PC-3 (cell line): Measurements from ENCODE around the gene CCR7. TPM values are rescaled to one million over a fixed set of nuclear protein-coding genes. Genes with fewer than 3 reads are reported as not detected.

ENCODE experiments used
- ATAC-seq: fragments of 200-7000 bp; cut with Tn5 transposase; 2 replicates; pipeline ENCODE4 v1.9.1; 2020; ENCODE audit warnings: mild to moderate bottlenecking, moderate library complexity
- BruUV-seq: library from RNA; stranded (reverse); fragments of 400-500 nt; replicated peaks from 2 replicates; lab custom pipeline; 2021; lab: Mats Ljungman, UMichigan
- CTCF ChIA-PET: fragments of 300-600 bp; sonication (Branson Sonifier 250); formaldehyde crosslinking; loops from one replicate; lab custom pipeline; 2022; ENCODE audit warnings: antibody characterized with exemption; lab: Charles Lee
- POLR2A ChIA-PET: fragments of 300-600 bp; sonication (Branson Sonifier 250); formaldehyde crosslinking; loops from one replicate; lab custom pipeline; 2022; ENCODE audit warnings: antibody characterized with exemption; ENCODE audit not compliant: unreplicated experiment; lab: Charles Lee
- DNase-seq: peaks from one replicate; pipeline ENCODE4 v3.0.0-alpha.2; 2015
- H2AFZ ChIP-seq: fragments of 300-600 bp; sonication (generic); 2 replicates; pipeline ENCODE4 v1.6.0; 2016; ENCODE audit warnings: antibody characterized with exemption, low read length
- H3F3A ChIP-seq: fragments of 300-600 bp; sonication (generic); one replicate; pipeline ENCODE4 v1.6.0; 2017; ENCODE audit warnings: antibody characterized with exemption, low read length, control low read depth, mild to moderate bottlenecking; ENCODE audit not compliant: unreplicated experiment
- H3K27ac ChIP-seq: fragments of 300-600 bp; sonication (generic); 2 replicates; pipeline ENCODE4 v1.5.1; 2016; ENCODE audit warnings: mild to moderate bottlenecking, low read length
- H3K27me3 ChIP-seq: fragments of 300-600 bp; sonication (generic); 2 replicates; pipeline ENCODE4 v1.6.1; 2016; ENCODE audit warnings: low read length, mixed read lengths
- H3K36me3 ChIP-seq: fragments of 300-600 bp; sonication (generic); 2 replicates; pipeline ENCODE4 v1.6.1; 2016; ENCODE audit warnings: low read depth, mixed run types, low read length, mixed read lengths
- H3K4me1 ChIP-seq: fragments of 300-600 bp; sonication (generic); 2 replicates; pipeline ENCODE4 v1.5.1; 2016; ENCODE audit warnings: low read length; ENCODE audit not compliant: insufficient read depth
- H3K4me2 ChIP-seq: fragments of 300-600 bp; sonication (generic); 2 replicates; pipeline ENCODE4 v1.6.0; 2016; ENCODE audit warnings: low read length
- H3K4me3 ChIP-seq: fragments of 300-600 bp; sonication (generic); 2 replicates; pipeline ENCODE4 v1.5.1; 2016; ENCODE audit warnings: mild to moderate bottlenecking, low read length, mixed read lengths
- H3K79me2 ChIP-seq: fragments of 300-600 bp; sonication (generic); 2 replicates; pipeline ENCODE4 v1.6.1; 2017; ENCODE audit warnings: low read length, mixed read lengths
- H3K9ac ChIP-seq: fragments of 300-600 bp; sonication (generic); 2 replicates; pipeline ENCODE4 v1.6.0; 2016; ENCODE audit warnings: mild to moderate bottlenecking, low read length
- H3K9me2 ChIP-seq: fragments of 300-600 bp; sonication (generic); replicated peaks from 2 replicates; pipeline ENCODE4 v1.6.1; 2016; ENCODE audit warnings: mixed run types, low read length, mixed read lengths
- H3K9me3 ChIP-seq: fragments of 300-600 bp; sonication (generic); 2 replicates; pipeline ENCODE4 v1.6.1; 2016; ENCODE audit warnings: low read length, mixed read lengths
- H4K20me1 ChIP-seq: fragments of 300-600 bp; sonication (generic); 2 replicates; pipeline ENCODE4 v1.6.1; 2016; ENCODE audit warnings: low read length, mixed read lengths
- EZH2 ChIP-seq: fragments of 300-600 bp; sonication (generic); IDR thresholded peaks from one replicate; pipeline ENCODE4 v1.6.1; 2017; ENCODE audit warnings: antibody characterized with exemption, mild to moderate bottlenecking, low read length; ENCODE audit not compliant: unreplicated experiment
- EZH2phosphoT487 ChIP-seq: fragments of 300-600 bp; sonication (generic); IDR thresholded peaks from 2 replicates; pipeline ENCODE4 v1.6.1; 2018; ENCODE audit warnings: mild to moderate bottlenecking, antibody characterized with exemption, low read length, borderline replicate concordance
- intact Hi-C: fragments of 100-400 bp; cut with micrococcal nuclease; formaldehyde crosslinking; loops from 2 replicates; pipeline ENCODE4 v1.9.0; 2023
- total RNA-seq: library from RNA; depleted of rRNA; stranded (reverse); fragments of >200 nt; gene quantifications from 2 replicates; pipeline ENCODE4 v1.2.3, GENCODE V29; 2014; rRNA removed
- TF ChIP-seq, protein P1 (sequence below): fragments of 300-600 bp; sonication (generic); conservative IDR thresholded peaks from 2 replicates; pipeline ENCODE4 v1.5.1; 2017; ENCODE audit warnings: antibody characterized with exemption, low read depth, mild to moderate bottlenecking, low read length

CCR7 gene
- total RNA-seq, 1 experiment from 2014 or later = not detected

DNA sequence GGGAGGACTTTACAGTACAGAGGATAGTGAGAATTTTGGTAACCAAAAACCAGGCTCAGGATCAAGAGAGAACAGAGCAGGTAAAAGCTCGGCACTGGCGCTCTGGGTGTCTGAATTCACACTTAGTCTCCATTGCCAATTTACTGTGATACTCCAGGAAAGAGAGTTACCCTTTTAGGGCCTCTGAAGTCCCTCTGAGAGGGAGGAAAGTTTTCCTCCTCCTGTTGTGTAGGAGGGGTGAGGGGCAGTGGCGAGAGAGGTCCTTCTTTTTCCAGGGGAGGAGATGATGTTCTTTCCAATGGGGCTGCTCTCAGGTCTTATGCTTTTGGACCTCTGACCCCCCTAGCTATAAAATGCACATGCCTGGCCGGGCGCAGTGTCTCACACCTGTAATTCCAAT lies 58.5 kb downstream of the CCR7 start:
- Histone ChIP-seq H3F3A (no peaks in the 10 kb centered on the region), H3K27me3 (no peaks in the 10 kb centered on the region), H3K4me1 (peaks cover 26% of the 10 kb centered on the region), H3K9me2 (no peaks in the 10 kb centered on the region), H3K4me2 (no peak overlapping the region), H3K36me3 (no peaks in the 10 kb centered on the region), H2AFZ (no peak overlapping the region), H4K20me1 (no peaks in the 10 kb centered on the region), H3K4me3 (no peak overlapping the region), H3K9ac (no peak overlapping the region), H3K79me2 (peaks cover 4% of the 10 kb centered on the region; the same call in 1 of the 2 replicates), H3K9me3 (no peaks in the 10 kb centered on the region), H3K27ac (no peak overlapping the region)
- ATAC-seq (no peak), DNase-seq (no peak)
- BruUV-seq = no TSS peak
- CTCF ChIA-PET = no interaction called here
- intact Hi-C loops = no loop called here
- POLR2A ChIA-PET = no interaction called here
- TF ChIP-seq EZH2phosphoT487 (no peak), EZH2 (no peak)
- TF ChIP-seq, protein P1, sequence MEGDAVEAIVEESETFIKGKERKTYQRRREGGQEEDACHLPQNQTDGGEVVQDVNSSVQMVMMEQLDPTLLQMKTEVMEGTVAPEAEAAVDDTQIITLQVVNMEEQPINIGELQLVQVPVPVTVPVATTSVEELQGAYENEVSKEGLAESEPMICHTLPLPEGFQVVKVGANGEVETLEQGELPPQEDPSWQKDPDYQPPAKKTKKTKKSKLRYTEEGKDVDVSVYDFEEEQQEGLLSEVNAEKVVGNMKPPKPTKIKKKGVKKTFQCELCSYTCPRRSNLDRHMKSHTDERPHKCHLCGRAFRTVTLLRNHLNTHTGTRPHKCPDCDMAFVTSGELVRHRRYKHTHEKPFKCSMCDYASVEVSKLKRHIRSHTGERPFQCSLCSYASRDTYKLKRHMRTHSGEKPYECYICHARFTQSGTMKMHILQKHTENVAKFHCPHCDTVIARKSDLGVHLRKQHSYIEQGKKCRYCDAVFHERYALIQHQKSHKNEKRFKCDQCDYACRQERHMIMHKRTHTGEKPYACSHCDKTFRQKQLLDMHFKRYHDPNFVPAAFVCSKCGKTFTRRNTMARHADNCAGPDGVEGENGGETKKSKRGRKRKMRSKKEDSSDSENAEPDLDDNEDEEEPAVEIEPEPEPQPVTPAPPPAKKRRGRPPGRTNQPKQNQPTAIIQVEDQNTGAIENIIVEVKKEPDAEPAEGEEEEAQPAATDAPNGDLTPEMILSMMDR = no peak

Other genes with a start within 250 kb of the CCR7 start
- not detected in 2 replicates for gene GJD3, start 200.7 kb downstream of the CCR7 start, total RNA-seq
- 97.1 and 104 TPM in 2 replicates for gene TOP2A, start 147.6 kb downstream of the CCR7 start, total RNA-seq
- 164 and 297 TPM in 2 replicates for gene IGFBP4, start 122.0 kb downstream of the CCR7 start, total RNA-seq
- gene TNS4, start 63.8 kb downstream of the CCR7 start, total RNA-seq = 127 and 128 TPM in 2 replicates
- gene SMARCE1, start 82.3 kb upstream of the CCR7 start, total RNA-seq = 57.9 and 64.7 TPM in 2 replicates
- not detected in 2 replicates for gene KRT222, start 99.7 kb upstream of the CCR7 start, total RNA-seq
- not detected in 2 replicates for gene KRT24, start 138.3 kb upstream of the CCR7 start, total RNA-seq
- not detected in 2 replicates for gene KRT25, start 189.9 kb upstream of the CCR7 start, total RNA-seq
- gene KRT26, start 206.7 kb upstream of the CCR7 start, total RNA-seq = not detected in 2 replicates
- gene KRT27, start 217.1 kb upstream of the CCR7 start, total RNA-seq = not detected in 2 replicates
- gene KRT28, start 234.5 kb upstream of the CCR7 start, total RNA-seq = not detected in 2 replicates